Measurements from ENCODE around the gene RPUSD3.

GRCh38 chr3:9852528-9852927 lies 8.7 kb upstream of the RPUSD3 start:
- no peak for TF ChIP-seq RAD21 (IDR thresholded peaks at IDR 0.05; ENCODE audit: low read length)
- TF ChIP-seq POLR2A (IDR thresholded peaks at IDR 0.05; ENCODE audit: low read depth, low read length), result no peak
- no peak for TF ChIP-seq CTCF (conservative IDR thresholded peaks at IDR 0.05; ENCODE audit: low read depth, low read length)
- no peak for TF ChIP-seq RFX5 (IDR thresholded peaks at IDR 0.05; ENCODE audit: low read depth, low read length)
- TF ChIP-seq, protein P1, sequence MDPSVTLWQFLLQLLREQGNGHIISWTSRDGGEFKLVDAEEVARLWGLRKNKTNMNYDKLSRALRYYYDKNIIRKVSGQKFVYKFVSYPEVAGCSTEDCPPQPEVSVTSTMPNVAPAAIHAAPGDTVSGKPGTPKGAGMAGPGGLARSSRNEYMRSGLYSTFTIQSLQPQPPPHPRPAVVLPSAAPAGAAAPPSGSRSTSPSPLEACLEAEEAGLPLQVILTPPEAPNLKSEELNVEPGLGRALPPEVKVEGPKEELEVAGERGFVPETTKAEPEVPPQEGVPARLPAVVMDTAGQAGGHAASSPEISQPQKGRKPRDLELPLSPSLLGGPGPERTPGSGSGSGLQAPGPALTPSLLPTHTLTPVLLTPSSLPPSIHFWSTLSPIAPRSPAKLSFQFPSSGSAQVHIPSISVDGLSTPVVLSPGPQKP (IDR thresholded peaks at IDR 0.05; ENCODE audit: borderline replicate concordance, low read depth, low read length), result no peak
- no peak for TF ChIP-seq MAFK (IDR thresholded peaks at IDR 0.05; ENCODE audit: low read depth, low read length)
- TF ChIP-seq USF2 (IDR thresholded peaks at IDR 0.05; ENCODE audit: low read depth, low read length), result no peak
- no peak for TF ChIP-seq RCOR1 (IDR thresholded peaks at IDR 0.05; ENCODE audit: insufficient replicate concordance, low read length)
- no peak for TF ChIP-seq FOS (IDR thresholded peaks at IDR 0.05; ENCODE audit: low read depth, low read length)
- no peak for TF ChIP-seq NFE2L2 (IDR thresholded peaks at IDR 0.05; ENCODE audit: low read depth, low read length)
- TF ChIP-seq CEBPB (IDR thresholded peaks at IDR 0.05; ENCODE audit: low read depth, low read length), result no peak
- TF ChIP-seq MAZ (IDR thresholded peaks at IDR 0.05; ENCODE audit: borderline replicate concordance, low read depth, low read length), result no peak
- no peak for TF ChIP-seq SMC3 (IDR thresholded peaks at IDR 0.05; ENCODE audit: low read depth, low read length)
